Colonic mucosa (tissue), 4 donors: Measurements from ENCODE around the gene CLC. TPM values are rescaled to one million over a fixed set of nuclear protein-coding genes. Genes with fewer than 3 reads are reported as not detected.

Source experiments
- DNase-seq: peaks from one replicate; pipeline ENCODE4 v3.0.0-alpha.2; 2020
- H3K27ac ChIP-seq: fragments of 200-600 bp; one replicate; pipeline ENCODE4 v1.8.0; 2021
- H3K27me3 ChIP-seq: fragments of 200-600 bp; one replicate; pipeline ENCODE4 v1.8.0; 2021
- H3K36me3 ChIP-seq: fragments of 200-600 bp; one replicate; pipeline ENCODE4 v1.8.0; 2021
- H3K4me1 ChIP-seq: fragments of 200-600 bp; one replicate; pipeline ENCODE4 v1.8.0; 2021; ENCODE audit warnings: mild to moderate bottlenecking
- H3K4me3 ChIP-seq: fragments of 200-600 bp; one replicate; pipeline ENCODE4 v1.8.0; 2021
- H3K9ac ChIP-seq, 2 donors: one replicate each; pipeline ENCODE4 v1.7.0; 2013; ENCODE audit warnings: control low read depth in 2 of 2, low read depth in 2 of 2, low read length in 2 of 2
- H3K9me3 ChIP-seq: fragments of 200-600 bp; one replicate; pipeline ENCODE4 v1.8.0; 2021
- intact Hi-C: fragments of 100-400 bp; cut with DNase I; formaldehyde crosslinking; loops from one replicate; pipeline ENCODE4 v1.14.1; 2022
- total RNA-seq, 2 donors: library from RNA; stranded (reverse); fragmentation: NEBNext Ultra II Directional in 1 of 2; extraction: Animal tissue kit (Norgen Biotek cat#: 25700) in 1 of 2; gene quantifications; one replicate each; pipeline ENCODE4 v1.2.1, GENCODE V29; 2021
- TF ChIP-seq, protein P1 (sequence below): fragments of 200-600 bp; IDR thresholded peaks from one replicate; pipeline ENCODE4 v1.8.0; 2022; ENCODE audit warnings: antibody characterized with exemption, mild to moderate bottlenecking
- donor health status: healthy.
- donor health status: DM: no; HTN: no; CAD: no.
- donor health status: DM: no; HTN: no; CAD: no.

Gene CLC
- total RNA-seq, 2 donors from 2014 or later = 0.56 TPM; not detected in 1

DNA sequence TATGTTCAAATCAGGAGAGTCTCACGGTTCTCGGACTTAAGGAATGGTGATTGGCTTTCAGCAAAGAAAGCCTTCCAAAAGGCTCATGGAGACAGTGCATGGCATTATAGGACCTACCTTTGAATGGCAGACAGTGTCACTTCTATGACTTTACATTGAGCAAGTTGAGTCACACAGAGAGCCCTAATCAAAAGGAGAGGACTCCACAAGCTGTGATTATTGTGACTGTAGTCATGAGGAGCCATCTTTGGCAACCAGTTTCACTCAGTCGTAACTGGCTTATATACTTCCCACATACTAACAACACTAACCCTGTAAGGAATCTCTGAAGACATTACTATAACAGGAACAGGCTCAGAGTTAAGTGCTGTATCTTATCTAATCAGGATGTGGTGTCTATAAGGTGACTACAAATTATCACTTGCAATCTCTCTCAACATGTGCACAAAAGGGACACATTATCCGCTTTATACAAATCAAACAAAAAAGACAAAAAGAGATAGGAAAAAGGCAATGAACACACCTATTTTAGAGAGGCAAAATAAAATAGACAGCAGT, 27.4 kb downstream of the CLC start:
- Histone ChIP-seq H3K27ac (no peak overlapping the region), H3K27me3 (no peaks in the 10 kb centered on the region), H3K4me1 (no peaks in the 10 kb centered on the region), H3K4me3 (no peak overlapping the region), H3K9me3 (no peaks in the 10 kb centered on the region), H3K9ac (no peak overlapping the region), H3K36me3 (no peaks in the 10 kb centered on the region)
- DNase-seq = no peak
- intact Hi-C loops = no loop called here
- TF ChIP-seq, protein P1, sequence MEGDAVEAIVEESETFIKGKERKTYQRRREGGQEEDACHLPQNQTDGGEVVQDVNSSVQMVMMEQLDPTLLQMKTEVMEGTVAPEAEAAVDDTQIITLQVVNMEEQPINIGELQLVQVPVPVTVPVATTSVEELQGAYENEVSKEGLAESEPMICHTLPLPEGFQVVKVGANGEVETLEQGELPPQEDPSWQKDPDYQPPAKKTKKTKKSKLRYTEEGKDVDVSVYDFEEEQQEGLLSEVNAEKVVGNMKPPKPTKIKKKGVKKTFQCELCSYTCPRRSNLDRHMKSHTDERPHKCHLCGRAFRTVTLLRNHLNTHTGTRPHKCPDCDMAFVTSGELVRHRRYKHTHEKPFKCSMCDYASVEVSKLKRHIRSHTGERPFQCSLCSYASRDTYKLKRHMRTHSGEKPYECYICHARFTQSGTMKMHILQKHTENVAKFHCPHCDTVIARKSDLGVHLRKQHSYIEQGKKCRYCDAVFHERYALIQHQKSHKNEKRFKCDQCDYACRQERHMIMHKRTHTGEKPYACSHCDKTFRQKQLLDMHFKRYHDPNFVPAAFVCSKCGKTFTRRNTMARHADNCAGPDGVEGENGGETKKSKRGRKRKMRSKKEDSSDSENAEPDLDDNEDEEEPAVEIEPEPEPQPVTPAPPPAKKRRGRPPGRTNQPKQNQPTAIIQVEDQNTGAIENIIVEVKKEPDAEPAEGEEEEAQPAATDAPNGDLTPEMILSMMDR = no peak

DNA sequence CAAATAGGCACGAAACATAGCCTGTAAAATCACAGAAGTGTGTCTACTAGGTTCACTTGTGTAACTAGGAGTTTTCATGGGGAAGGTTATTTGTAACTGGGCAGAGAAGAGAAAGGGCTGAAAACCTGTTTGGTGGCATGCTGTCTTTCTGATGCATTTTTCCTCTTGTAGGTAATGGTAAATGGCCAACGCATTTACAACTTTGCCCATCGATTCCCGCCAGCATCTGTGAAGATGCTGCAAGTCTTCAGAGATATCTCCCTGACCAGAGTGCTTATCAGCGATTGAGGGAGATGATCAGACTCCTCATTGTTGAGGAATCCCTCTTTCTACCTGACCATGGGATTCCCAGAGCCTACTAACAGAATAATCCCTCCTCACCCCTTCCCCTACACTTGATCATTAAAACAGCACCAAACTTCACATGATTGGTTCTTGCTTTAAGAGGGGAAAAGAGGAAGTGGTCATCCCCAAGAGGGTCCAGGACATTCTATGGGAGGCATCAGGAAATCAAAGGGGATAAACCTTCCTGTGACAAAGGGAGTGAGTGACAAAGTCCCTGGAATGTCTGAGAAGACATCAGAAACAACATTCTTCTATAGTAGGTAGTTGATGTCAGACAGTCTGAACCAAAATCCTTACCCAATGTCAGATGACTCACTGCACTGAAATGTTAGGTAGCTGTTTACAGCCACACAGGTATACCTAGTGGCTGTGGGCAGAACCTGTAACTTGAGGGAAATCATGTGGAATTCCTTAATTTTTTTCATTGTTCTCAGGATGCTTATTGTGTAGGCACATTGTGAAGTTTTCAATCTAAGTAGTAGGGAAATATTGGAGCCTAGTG, 28.6 kb downstream of the CLC start:
- Histone ChIP-seq H3K9ac (no peak overlapping the region), H3K9me3 (no peaks in the 10 kb centered on the region), H3K27ac (no peak overlapping the region), H3K4me1 (no peaks in the 10 kb centered on the region), H3K27me3 (no peaks in the 10 kb centered on the region), H3K4me3 (no peak overlapping the region), H3K36me3 (no peaks in the 10 kb centered on the region)
- TF ChIP-seq, protein P1 = no peak
- no peak for DNase-seq
- intact Hi-C loops = no loop called here

DNA sequence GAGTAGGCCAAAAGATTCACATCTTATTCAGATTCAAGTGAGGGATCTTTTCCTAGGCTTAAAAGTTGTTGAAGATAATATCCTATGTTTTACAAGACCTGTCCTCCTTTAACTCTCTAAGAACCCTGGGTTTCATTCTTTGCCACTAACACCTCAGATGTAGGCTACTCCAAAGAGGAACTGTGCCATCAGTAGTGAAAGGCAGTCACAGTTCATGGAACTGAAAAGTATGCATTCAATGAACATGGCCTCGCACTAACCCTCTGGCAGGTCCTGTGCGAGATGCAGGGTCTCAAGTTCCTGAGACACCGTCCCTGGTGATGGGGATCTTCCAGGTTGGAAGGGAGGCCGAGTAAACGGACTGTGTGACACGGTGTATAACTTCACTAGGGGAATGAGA, 29.2 kb downstream of the CLC start:
- H3K36me3 ChIP-seq = no peaks in the 10 kb centered on the region
- intact Hi-C loops = no loop called here
- no peak overlapping the region for H3K27ac ChIP-seq
- no peaks in the 10 kb centered on the region for H3K4me1 ChIP-seq
- H3K9ac ChIP-seq = no peak overlapping the region
- TF ChIP-seq, protein P1 = no peak
- H3K9me3 ChIP-seq = no peaks in the 10 kb centered on the region
- no peaks in the 10 kb centered on the region for H3K27me3 ChIP-seq
- DNase-seq = no peak
- H3K4me3 ChIP-seq = no peak overlapping the region

DNA sequence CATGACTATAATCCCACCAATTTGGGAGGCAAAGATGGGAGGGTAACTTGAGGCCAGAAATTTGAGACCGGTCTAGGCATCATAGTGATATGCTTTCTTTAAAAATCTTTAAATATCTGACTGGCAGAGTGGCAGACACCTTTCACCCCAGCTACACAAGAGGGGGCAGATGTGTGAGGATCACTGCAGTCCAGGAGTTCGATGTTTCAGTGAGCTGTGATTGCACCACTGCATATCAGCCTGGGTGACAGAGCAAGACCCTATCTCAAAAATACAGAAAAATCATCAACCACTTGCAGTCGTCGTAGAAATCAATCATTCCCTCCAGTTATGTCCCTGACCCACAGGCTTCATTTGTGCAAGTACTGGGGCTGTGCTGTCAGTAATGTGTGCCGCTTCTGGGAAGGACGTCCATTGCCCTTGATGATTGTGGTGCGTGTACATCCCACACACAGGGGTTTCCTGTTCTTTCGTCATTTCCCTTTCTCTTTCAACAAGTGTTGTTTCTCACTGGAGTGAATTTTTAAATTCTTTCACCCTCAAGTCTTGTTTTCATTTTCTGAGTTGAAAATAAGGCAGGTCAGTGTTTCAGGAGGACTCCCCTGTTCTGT, 32.1 kb downstream of the CLC start:
- Histone ChIP-seq H3K4me3 (no peak overlapping the region), H3K9ac (no peak overlapping the region), H3K9me3 (no peaks in the 10 kb centered on the region), H3K4me1 (no peaks in the 10 kb centered on the region), H3K36me3 (no peaks in the 10 kb centered on the region), H3K27me3 (no peaks in the 10 kb centered on the region), H3K27ac (no peak overlapping the region)
- intact Hi-C loops = no loop called here
- no peak for DNase-seq
- TF ChIP-seq, protein P1 = no peak

DNA sequence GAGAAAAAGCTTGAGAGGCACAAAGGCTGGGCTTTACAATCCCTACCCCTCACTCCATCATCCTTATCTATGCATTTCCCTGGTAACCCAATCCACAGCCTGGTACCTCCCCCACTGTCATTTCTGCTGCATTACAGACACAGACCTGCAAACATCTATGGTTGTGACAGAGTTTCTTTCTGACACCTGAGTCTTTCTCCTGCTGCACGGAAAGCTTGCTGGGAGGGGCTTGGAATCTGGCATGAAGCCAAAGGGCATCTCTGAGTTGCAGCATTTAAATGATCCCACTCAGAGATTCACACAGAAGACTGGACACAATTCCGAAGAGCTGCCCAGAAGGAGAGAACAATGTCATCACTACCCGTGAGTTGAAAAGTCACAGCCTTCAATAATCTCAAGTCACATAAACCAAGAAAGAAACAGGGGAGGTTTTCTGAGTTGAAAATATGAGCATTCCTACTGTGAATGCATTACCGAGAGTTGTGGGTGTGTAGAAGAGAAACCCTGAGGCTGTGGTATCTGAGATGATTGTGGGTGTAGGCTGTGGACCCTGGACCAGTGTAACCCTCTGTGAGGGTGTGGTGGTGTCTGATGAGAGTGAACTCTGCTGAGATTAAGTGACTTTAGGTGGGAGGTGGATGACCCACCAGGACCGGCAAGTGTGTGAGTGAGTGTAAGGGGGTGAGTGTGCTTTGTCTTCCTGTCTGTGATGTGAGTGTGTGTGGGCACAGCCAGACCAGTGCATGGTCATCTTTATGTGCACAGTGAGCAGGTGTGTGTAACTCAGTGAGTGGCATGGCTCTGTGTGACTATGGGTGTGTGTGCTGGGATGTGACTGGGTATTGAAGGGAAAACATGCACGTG, 33.4 kb downstream of the CLC start, which contains the start of gene LGALS14:
Gene LGALS14, plus strand, starts transcription at position 301 of the 864 bp plus-strand sequence. Its CDS starts 48 bp downstream, at position 349.
- Histone ChIP-seq H3K9ac (no peak within 1 kb of the TSS), H3K9me3 (no peaks in the 10 kb centered on the region), H3K27ac (no peak within 1 kb of the TSS), H3K4me3 (no peak within 1 kb of the TSS), H3K27me3 (no peaks in the 10 kb centered on the region), H3K36me3 (no peaks in the 10 kb centered on the region), H3K4me1 (no peaks in the 10 kb centered on the region)
- TF ChIP-seq, protein P1 = no peak
- no peak for DNase-seq
- intact Hi-C loops = no loop called here
